Peyer's patch (tissue), 4 donors: ENCODE data around the gene TSHZ1.

Source experiments
- POLR2A ChIP-seq, 2 donors: fragments of 450-650 bp; IDR thresholded peaks; one replicate each; pipeline ENCODE4 v1.5.1; 2017; ENCODE audit warnings: antibody characterized with exemption in 2 of 2, mild to moderate bottlenecking in 2 of 2, moderate library complexity in 2 of 2
- TF ChIP-seq, protein P1 (sequence below), 6 experiments: fragments of 450-650 bp in 4 of 6; fragments of 200-600 bp in 2 of 6; sonication (generic) in 1 of 6; IDR thresholded peaks; one replicate each; pipeline ENCODE4 v1.5.1; 2017 to 2019; ENCODE audit warnings: antibody characterized with exemption in 6 of 6, mild to moderate bottlenecking in 3 of 6, moderate library complexity in 1 of 6

DNA sequence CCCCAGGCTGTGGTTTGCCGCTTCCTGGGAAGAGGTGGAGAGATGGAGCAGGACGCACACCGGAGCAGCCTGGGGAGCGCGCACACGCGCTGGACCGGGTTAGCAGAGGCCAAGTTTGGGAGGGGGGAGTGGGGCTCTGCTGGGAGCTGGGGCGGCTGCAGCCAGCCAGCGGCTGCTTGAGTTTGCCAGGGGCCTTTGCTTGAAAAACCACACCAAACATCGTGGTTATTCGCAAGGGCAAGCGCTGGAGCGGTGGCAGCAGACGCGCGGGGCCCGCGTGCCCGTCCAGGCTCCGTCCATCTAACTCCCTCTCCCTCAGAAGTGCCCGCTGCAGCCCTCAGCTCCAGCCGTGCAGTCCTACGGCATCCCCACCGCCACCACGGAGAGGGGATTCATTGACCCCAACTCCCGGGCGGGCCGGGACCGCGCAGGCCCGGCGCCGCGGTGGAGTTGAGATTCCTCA, 6.3 kb upstream of the TSHZ1 start:
- TF ChIP-seq POLR2A (IDR thresholded peaks at IDR 0.05): no peak
- TF ChIP-seq, protein P1, sequence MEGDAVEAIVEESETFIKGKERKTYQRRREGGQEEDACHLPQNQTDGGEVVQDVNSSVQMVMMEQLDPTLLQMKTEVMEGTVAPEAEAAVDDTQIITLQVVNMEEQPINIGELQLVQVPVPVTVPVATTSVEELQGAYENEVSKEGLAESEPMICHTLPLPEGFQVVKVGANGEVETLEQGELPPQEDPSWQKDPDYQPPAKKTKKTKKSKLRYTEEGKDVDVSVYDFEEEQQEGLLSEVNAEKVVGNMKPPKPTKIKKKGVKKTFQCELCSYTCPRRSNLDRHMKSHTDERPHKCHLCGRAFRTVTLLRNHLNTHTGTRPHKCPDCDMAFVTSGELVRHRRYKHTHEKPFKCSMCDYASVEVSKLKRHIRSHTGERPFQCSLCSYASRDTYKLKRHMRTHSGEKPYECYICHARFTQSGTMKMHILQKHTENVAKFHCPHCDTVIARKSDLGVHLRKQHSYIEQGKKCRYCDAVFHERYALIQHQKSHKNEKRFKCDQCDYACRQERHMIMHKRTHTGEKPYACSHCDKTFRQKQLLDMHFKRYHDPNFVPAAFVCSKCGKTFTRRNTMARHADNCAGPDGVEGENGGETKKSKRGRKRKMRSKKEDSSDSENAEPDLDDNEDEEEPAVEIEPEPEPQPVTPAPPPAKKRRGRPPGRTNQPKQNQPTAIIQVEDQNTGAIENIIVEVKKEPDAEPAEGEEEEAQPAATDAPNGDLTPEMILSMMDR (IDR thresholded peaks at IDR 0.05): no peak
